ENCODE results near the gene MMP20.
A peak's percentile ranks its signal among the peaks of the same experiment; 100 is the strongest.

MMP20 gene

GRCh38 chr11:102591160-102591718 lies 33.9 kb downstream of the MMP20 start:
- DNase-seq = no peak

GRCh38 chr11:102590276-102591049 lies 34.7 kb downstream of the MMP20 start:
- DNase-seq = no peak

- DNase-seq = no peak
Measured at GRCh38 chr11:102589047-102589459, 36.1 kb downstream of the MMP20 start.

- DNase-seq = no peak
Measured at GRCh38 chr11:102587722-102588121, 37.4 kb downstream of the MMP20 start.

- DNase-seq = no peak
Measured at GRCh38 chr11:102583141-102583873, 41.8 kb downstream of the MMP20 start.

GRCh38 chr11:102582140-102582539 lies 43.0 kb downstream of the MMP20 start:
- no peak for DNase-seq

GRCh38 chr11:102581066-102581465 lies 44.1 kb downstream of the MMP20 start:
- DNase-seq = no peak

- DNase-seq = no peak
Measured at GRCh38 chr11:102580185-102580951, 44.8 kb downstream of the MMP20 start.

- no peak for DNase-seq
Measured at GRCh38 chr11:102577723-102578122, 47.4 kb downstream of the MMP20 start.

- DNase-seq = no peak
Measured at GRCh38 chr11:102577182-102577581, 48.0 kb downstream of the MMP20 start.

GRCh38 chr11:102576350-102576749 lies 48.8 kb downstream of the MMP20 start:
- DNase-seq = no peak

GRCh38 chr11:102575012-102575411 lies 50.1 kb downstream of the MMP20 start:
- DNase-seq = no peak

GRCh38 chr11:102573851-102574250 lies 51.3 kb downstream of the MMP20 start:
- DNase-seq = no peak

GRCh38 chr11:102572554-102573220 lies 52.4 kb downstream of the MMP20 start:
- DNase-seq = no peak

GRCh38 chr11:102568851-102569250 lies 56.3 kb downstream of the MMP20 start:
- DNase-seq = no peak

- DNase-seq = no peak
Measured at GRCh38 chr11:102566112-102566511, 59.0 kb downstream of the MMP20 start.

- DNase-seq = peak; percentile 75
Measured at GRCh38 chr11:102564110-102564509, 61.0 kb downstream of the MMP20 start.

GRCh38 chr11:102561636-102562035 lies 63.5 kb downstream of the MMP20 start:
- DNase-seq = no peak

- DNase-seq = peak; percentile 64
Measured at GRCh38 chr11:102560555-102561011, 64.5 kb downstream of the MMP20 start.

GRCh38 chr11:102559839-102560238 lies 65.3 kb downstream of the MMP20 start:
- no peak for DNase-seq

GRCh38 chr11:102555091-102555490 lies 70.0 kb downstream of the MMP20 start:
- no peak for DNase-seq

GRCh38 chr11:102553835-102554282 lies 71.3 kb downstream of the MMP20 start:
- no peak for DNase-seq
